HG03095 (cell line): Measurements from ENCODE around the gene LYZL1.
"Not testable (repeated sequence)": the region's sequence is repeated elsewhere in the genome, so short reads cannot be mapped to it uniquely, and the experiment has no call there.

Experiments
- ATAC-seq: cut with Tn5 transposase; IDR thresholded peaks from one replicate; pipeline ENCODE4 v1.9.1; 2021; ENCODE audit warnings: moderate library complexity; ENCODE audit not compliant: unreplicated experiment

LYZL1 gene

DNA sequence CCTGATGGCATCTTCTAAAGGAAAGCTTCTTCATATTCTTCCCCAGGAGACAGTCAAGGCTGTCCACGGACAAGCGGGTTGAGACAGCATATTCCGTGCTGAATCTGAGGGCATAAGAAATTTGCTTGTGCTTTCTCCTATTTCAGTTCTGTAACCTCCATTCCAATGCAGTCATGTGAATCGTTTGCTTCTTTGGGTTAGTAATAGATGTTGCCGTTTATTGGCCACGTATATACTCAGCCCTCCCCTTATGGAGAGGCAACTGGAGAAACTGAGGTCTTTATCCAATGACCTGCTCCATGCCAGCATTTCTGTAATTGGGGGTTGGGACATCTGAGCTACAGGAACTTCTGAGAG is 38.9 kb downstream of the LYZL1 start:
- ATAC-seq = no peak

- no peak for ATAC-seq
Measured at GRCh38 chr10:29328983-29329382, 40.1 kb downstream of the LYZL1 start.

GRCh38 chr10:29329420-29329819 is 40.5 kb downstream of the LYZL1 start:
- no peak for ATAC-seq

DNA sequence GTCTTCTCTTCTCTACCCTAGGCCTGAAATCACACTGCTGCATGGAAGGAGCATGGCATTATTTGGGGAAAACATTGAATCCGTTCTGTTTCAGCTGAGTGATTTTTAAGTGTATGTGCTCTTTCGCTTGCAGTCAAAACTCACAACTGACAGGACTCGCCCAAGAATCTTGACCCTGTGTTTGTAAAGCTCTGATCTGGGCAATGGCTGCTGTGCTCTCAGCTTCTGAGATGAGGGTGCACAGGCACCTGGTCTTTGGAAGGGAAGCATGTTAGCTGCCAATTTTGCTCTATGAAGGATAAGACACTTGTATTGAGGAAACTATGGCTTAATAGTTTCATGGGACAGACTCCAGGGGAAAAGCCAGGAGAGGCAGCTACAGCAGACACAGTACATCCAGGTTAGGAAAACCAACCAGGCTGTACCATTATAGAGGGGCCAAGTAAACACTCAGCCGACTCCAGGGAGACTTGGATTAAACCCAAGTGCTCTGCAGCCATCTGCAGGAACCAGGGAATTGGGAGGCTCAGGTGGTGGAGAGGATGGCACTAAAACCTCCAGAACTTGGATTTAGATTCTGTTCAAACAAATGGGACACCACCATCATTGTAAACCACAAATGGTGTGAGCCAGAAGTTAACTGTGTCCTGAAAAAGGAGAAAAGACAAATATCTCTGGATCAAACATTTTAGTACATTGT is 43.3 kb downstream of the LYZL1 start:
- no peak for ATAC-seq

- no peak for ATAC-seq
Measured at GRCh38 chr10:29332761-29333148, 43.9 kb downstream of the LYZL1 start.

DNA sequence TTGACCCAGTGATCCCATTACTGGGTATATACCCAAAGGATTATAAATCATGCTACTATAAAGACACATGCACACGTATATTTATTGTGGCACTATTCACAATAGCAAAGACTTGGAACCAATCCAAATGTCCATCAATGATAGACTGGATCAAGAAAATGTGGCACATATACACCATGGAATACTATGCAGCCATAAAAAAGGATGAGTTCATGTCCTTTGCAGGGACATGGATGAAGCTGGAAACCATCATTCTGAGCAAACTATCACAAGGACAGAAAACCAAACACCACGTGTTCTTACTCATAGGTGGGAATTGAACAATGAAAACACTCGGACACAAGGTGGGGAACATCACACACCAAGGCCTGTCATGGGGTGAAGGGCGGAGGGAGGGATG is 48.7 kb downstream of the LYZL1 start:
- not testable (repeated sequence) for ATAC-seq

- ATAC-seq = no peak
Measured at GRCh38 chr10:29343607-29344038, 54.8 kb downstream of the LYZL1 start.

DNA sequence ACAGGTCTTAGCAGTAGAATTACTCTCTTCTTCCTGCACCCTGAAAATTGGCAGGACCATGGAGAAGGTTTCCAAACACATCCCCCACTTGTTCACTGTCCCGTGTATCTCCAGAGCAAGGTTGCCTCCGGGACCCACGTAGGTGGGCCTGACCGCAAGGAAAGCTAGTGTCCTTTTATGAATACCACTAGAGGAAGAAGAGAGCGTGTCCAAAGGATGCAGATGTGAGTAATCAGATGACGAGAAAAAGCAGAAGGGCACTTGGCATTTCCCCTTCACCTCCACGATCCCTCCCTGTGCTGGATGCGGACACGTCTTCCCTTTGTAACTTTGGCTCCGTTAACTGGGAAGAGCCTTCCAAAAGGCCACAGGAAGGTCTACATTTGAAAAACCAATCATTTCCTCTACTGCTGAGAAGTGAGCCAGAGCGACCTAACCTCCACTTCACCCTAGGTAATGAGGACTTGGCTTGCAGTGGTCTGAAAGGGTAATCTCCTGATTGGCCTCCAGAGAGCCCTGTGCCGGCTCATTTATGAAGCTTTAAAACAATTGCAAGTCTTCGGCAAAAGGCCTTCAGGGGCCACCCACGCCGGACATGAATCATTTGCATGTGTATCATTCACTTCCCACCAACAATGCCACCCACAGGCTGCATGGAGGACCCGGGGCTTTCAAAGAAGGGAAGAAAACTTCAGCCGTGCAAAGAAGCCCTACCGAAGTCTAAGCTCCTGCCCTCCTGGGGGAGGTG is 55.4 kb downstream of the LYZL1 start:
- no peak for ATAC-seq

DNA sequence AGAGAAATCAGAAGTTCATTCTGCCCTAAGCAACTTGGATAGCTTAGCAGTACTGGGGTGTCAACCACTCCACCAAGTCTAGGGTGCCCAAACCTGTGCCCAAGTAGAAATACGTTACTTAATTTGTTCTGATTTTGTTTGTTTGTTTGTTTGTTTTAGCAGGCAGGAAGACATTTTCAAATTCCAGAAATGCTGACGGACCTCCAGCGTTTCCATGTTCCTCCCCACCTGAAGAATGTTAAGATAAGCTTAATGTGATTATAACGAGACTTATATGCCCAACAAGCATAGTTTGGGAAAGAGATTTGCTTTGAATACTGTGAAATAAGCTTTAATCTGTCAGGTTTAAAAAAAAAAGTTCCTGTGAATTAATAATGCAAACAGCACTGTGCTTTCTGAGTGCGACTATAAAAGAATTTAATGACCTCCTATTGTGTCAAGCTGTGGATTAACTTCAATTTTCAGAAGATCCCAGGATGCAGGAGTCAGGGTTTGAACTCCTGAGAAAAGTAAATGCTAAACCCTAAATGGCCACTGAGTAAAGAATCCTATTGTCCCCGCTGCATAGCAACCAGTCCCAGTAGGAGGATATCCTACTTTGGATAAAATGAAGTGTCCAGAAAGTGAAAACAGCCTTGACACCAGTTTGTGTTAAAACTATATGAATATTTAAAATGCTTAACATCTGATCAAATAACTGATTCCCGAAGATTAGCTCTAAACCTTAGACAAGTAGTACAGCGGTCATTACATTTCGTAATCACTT is 56.5 kb downstream of the LYZL1 start:
- no peak for ATAC-seq

GRCh38 chr10:29345910-29346209 is 57.0 kb downstream of the LYZL1 start:
- ATAC-seq = no peak

DNA sequence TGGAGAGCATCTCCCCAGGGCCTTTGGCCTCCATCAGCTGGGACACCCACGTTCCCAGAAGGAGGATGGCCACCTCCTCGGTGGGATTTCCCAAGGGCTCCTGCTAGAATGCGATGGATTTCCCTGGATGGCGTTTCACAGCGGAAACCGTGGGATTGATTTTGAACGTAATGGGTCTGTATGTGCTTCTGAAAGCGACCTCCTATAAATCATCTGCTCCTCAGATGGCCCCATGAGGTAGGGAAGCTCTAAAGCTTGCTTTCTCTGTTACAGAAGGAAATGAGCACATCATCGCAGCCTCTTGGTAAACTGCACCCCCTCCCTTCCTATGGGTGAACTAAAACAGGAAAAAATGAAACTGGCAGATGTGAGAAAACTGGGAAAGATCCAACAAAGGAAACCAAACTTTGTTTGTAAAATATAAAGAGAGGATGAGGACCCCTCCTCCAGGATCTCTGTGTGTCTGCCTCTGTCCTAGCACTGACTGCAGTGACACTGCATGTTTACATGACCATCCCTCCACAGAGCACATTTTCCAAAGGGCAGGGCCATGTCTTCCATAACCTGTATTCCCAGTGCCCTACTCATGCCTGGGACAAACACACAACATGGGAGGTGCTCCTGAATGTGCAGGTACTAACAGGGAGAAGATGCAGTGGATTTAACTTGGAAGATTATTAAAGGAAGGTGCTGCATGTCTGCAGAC is 57.6 kb downstream of the LYZL1 start:
- ATAC-seq = no peak

- ATAC-seq = no peak
Measured at GRCh38 chr10:29348836-29349235, 60.0 kb downstream of the LYZL1 start.

GRCh38 chr10:29353305-29353704 is 64.4 kb downstream of the LYZL1 start:
- ATAC-seq = no peak

GRCh38 chr10:29353887-29354561 is 65.2 kb downstream of the LYZL1 start:
- ATAC-seq = no peak

DNA sequence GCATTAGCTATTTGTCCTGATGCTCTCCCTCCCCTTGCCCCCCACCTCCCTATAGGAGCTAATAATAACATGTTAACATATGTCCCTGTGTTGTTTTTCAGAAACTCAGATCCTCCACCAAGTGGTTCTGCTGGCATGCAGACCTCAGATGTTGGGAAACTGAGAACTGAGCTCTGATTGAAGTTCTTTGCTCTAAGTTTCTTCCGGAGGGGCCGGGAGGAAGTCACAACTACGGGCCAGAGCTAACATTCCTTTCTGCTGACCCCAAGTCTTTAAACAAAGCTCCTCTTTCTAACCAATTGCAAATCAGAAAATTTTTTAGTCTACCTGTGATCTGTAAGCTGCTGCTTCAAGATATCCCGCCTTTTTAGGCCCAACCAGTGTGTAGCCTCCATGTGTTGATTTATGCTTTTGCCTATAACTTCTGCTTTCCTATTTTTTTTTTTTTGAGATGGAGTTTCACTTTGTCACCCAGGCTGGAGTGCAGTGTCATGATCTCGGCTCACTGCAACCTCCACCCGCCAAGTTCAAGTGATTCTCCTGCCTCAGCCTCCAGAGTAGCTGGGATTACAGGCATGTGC is 66.6 kb downstream of the LYZL1 start:
- ATAC-seq = no peak

- ATAC-seq = no peak
Measured at GRCh38 chr10:29356931-29357330, 68.1 kb downstream of the LYZL1 start.

- ATAC-seq = no peak
Measured at GRCh38 chr10:29358010-29358616, 69.2 kb downstream of the LYZL1 start.

GRCh38 chr10:29360215-29360853 is 71.5 kb downstream of the LYZL1 start:
- not testable (repeated sequence) for ATAC-seq
